Endothelial cell of umbilical vein (primary cell): ENCODE results near the gene ANKRD49. TPM values are rescaled to one million over a fixed set of nuclear protein-coding genes. Genes with fewer than 3 reads are reported as not detected.

ENCODE experiments used
- BruUV-seq: library from RNA; stranded (reverse); fragments of 400-500 nt; replicated peaks from 2 replicates; lab custom pipeline; 2021; lab: Mats Ljungman, UMichigan
- CTCF ChIA-PET: fragments of 300-600, 350-600 bp; sonication (Branson Sonifier 250); formaldehyde crosslinking; loops from one replicate; lab custom pipeline; 2021; ENCODE audit warnings: antibody characterized with exemption, inconsistent platforms; lab: Charles Lee
- POLR2A ChIA-PET: fragments of 300-600, 350-600 bp; sonication (Branson Sonifier 250); formaldehyde crosslinking; loops from one replicate; lab custom pipeline; 2021; ENCODE audit warnings: antibody characterized with exemption, inconsistent platforms; lab: Charles Lee
- DNase-seq: peaks from one replicate; pipeline ENCODE4 v3.0.0-alpha.2; 2011; ENCODE audit warnings: low read depth, low spot score
- FAIRE-seq: peaks from 2 replicates; lab custom pipeline; 2011; peaks lifted over from hg19 to GRCh38; lab: Jason Lieb, UNC
- H2AFZ ChIP-seq: 2 replicates; pipeline ENCODE4 v1.6.0; 2012; ENCODE audit warnings: low read depth, low read length, control low read depth, inconsistent platforms
- H3K27ac ChIP-seq: 2 replicates; pipeline ENCODE4 v1.5.1; 2011; ENCODE audit warnings: low read depth, mild to moderate bottlenecking, control low read depth, low read length, moderate library complexity; ENCODE audit not compliant: insufficient read depth
- H3K27me3 ChIP-seq, 2 experiments: 2 replicates each; pipeline versions ENCODE4 v1.6.0 to v1.6.1; 2011; ENCODE audit warnings: low read length in 2 of 2, mixed read lengths in 1 of 2; ENCODE audit not compliant: control insufficient read depth in 2 of 2, insufficient read depth in 2 of 2
- H3K36me3 ChIP-seq, 2 experiments: 2 replicates in 1 of 2; 3 replicates in 1 of 2; pipeline ENCODE4 v1.5.1; 2011; ENCODE audit warnings: low read length in 2 of 2, mild to moderate bottlenecking in 1 of 2, moderate library complexity in 1 of 2; ENCODE audit not compliant: control insufficient read depth in 2 of 2, insufficient read depth in 2 of 2; ENCODE audit errors: extremely low read depth in 1 of 2
- H3K4me1 ChIP-seq: 3 replicates; pipeline ENCODE4 v1.5.1; 2011; ENCODE audit warnings: mild to moderate bottlenecking, low read length; ENCODE audit not compliant: control insufficient read depth, insufficient read depth; ENCODE audit errors: extremely low read depth
- H3K4me2 ChIP-seq: 2 replicates; pipeline ENCODE4 v1.6.1; 2011; ENCODE audit warnings: low read length, control low read depth, mixed read lengths; ENCODE audit not compliant: insufficient read depth
- H3K4me3 ChIP-seq, 3 experiments: fragments of 200-600 bp in 1 of 3; sonication (generic), shearing (Covaris generic) in 1 of 3; replicated peaks in 1 of 3; 2 replicates each; pipeline ENCODE4 v1.5.1; 2011 to 2016; ENCODE audit warnings: control low read depth in 3 of 3, low read length in 3 of 3, mild to moderate bottlenecking in 2 of 3, inconsistent platforms in 1 of 3, low read depth in 1 of 3, moderate library complexity in 1 of 3; ENCODE audit not compliant: insufficient read depth in 1 of 3
- H3K79me2 ChIP-seq: 2 replicates; pipeline ENCODE4 v1.6.0; 2012; ENCODE audit warnings: low read length, inconsistent platforms; ENCODE audit not compliant: control insufficient read depth, insufficient read depth
- H3K9ac ChIP-seq: replicated peaks from 2 replicates; pipeline ENCODE3; 2011; ENCODE audit warnings: low read length, control low read depth; ENCODE audit not compliant: insufficient read depth; ENCODE audit errors: extremely low read depth
- H3K9me1 ChIP-seq: replicated peaks from 3 replicates; pipeline ENCODE4 v1.6.0; 2011; ENCODE audit warnings: mild to moderate bottlenecking, low read length; ENCODE audit not compliant: control insufficient read depth, insufficient read depth; ENCODE audit errors: extremely low read depth
- H3K9me3 ChIP-seq: replicated peaks from 2 replicates; pipeline ENCODE4 v1.5.1; 2012; ENCODE audit warnings: low read length, inconsistent platforms; ENCODE audit not compliant: control insufficient read depth, insufficient read depth
- H4K20me1 ChIP-seq: replicated peaks from 2 replicates; pipeline ENCODE3; 2011; ENCODE audit warnings: mild to moderate bottlenecking, low read length; ENCODE audit not compliant: control insufficient read depth, insufficient read depth; ENCODE audit errors: extremely low read depth
- CTCF ChIP-seq, 2 donors: IDR thresholded peaks; 1 replicate in 1 of 2; 2 replicates in 1 of 2; pipeline ENCODE4 v1.5.1; 2011; ENCODE audit warnings: low read length in 2 of 2, mild to moderate bottlenecking in 2 of 2, moderate library complexity in 2 of 2, control low read depth in 1 of 2, inconsistent platforms in 1 of 2, low read depth in 1 of 2; ENCODE audit not compliant: insufficient read depth in 1 of 2; ENCODE audit errors: extremely low read depth in 1 of 2
- EZH2 ChIP-seq: IDR thresholded peaks from 2 replicates; pipeline ENCODE4 v1.6.1; 2012; ENCODE audit warnings: borderline replicate concordance, low read depth, mild to moderate bottlenecking, moderate library complexity, low read length, inconsistent platforms; ENCODE audit not compliant: severe bottlenecking
- FOS ChIP-seq: IDR thresholded peaks from 2 replicates; pipeline ENCODE4 v1.6.1; 2011; ENCODE audit warnings: mild to moderate bottlenecking, low read length, moderate library complexity, borderline replicate concordance; ENCODE audit not compliant: insufficient read depth
- GATA2 ChIP-seq: IDR thresholded peaks from 2 replicates; pipeline ENCODE4 v1.7.0; 2011; ENCODE audit warnings: low read depth, mild to moderate bottlenecking, moderate library complexity, mixed read lengths, low read length; ENCODE audit not compliant: insufficient read length, insufficient read depth
- JUN ChIP-seq: IDR thresholded peaks from 2 replicates; pipeline ENCODE4 v1.6.1; 2011; ENCODE audit warnings: borderline replicate concordance, low read depth; ENCODE audit not compliant: insufficient read length, insufficient read depth
- MAX ChIP-seq: IDR thresholded peaks from 2 replicates; pipeline ENCODE4 v1.6.1; 2011; ENCODE audit not compliant: insufficient read depth, insufficient read length
- MYC ChIP-seq: IDR thresholded peaks from one replicate; pipeline ENCODE4 v1.6.1; 2011; ENCODE audit warnings: mild to moderate bottlenecking, low read depth, low read length
- POLR2A ChIP-seq: IDR thresholded peaks from 2 replicates; pipeline ENCODE4 v1.6.1; 2012; ENCODE audit warnings: low read depth, mild to moderate bottlenecking, control low read depth, low read length
- POLR2AphosphoS5 ChIP-seq: IDR thresholded peaks from 2 replicates; pipeline ENCODE4 v1.6.1; 2012; ENCODE audit warnings: low read depth, mild to moderate bottlenecking, control low read depth, low read length, moderate library complexity; ENCODE audit not compliant: insufficient read depth
- dilution Hi-C: fragments of 300-500 bp; cut with MboI; formaldehyde crosslinking; loops from one replicate; pipeline ENCODE4 v1.15.0; 2019; ENCODE audit warnings: low sequenced_read_pairs; ENCODE audit not compliant: extremely low pct_ligation_motif_present
- intact Hi-C: fragments of 100-400 bp; cut with micrococcal nuclease; formaldehyde crosslinking; loops from one replicate; pipeline ENCODE4 v1.10.0; 2022
- polyA plus RNA-seq, 4 experiments: library from polyadenylated mRNA; depleted of rRNA in 3 of 4; stranded (reverse) in 3 of 4; unstranded in 1 of 4; fragments of >200 nt; gene quantifications; 2 replicates each; pipeline versions ENCODE4 v1.2.1 to v1.2.3, GENCODE V29; 2011 to 2012; ENCODE audit warnings: missing spikeins in 1 of 4
- total RNA-seq: library from RNA; stranded (reverse); gene quantifications from 2 replicates; pipeline ENCODE4 v1.2.3, GENCODE V29; 2021

The ANKRD49 gene
- total and polyA plus RNA-seq, 2 donors (not counting 3 experiments of a cell fraction or from before 2014, with no cell fraction given): 6.0 to 7.6 TPM

DNA sequence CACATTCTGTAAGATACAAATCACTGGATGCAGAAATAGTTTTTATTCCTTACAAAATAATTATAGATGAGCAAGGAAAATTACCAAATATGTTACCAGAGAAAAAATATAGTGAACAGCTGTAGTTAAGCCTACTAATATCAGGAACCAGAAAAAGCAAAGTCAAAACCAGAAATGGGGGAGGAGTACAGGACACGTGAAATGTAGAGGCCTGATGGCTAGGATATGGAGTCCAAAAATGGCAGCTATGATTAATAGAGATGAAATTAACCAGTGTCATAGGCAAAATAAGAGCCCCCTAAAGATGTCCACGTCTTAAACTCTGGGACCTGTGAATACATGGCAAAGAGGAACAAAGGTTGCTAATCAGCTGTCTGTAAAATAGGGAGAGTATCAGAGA lies 34.2 kb upstream of the ANKRD49 start:
- no TSS peak for BruUV-seq
- H2AFZ ChIP-seq: no peak overlapping the region
- ChIA-PET CTCF (interaction anchor here (1.8 kb wide), 1 partner anchor 9 kb away, joined by 7 read pairs; no protein-coding TSS in a partner anchor), POLR2A (no interaction called here)
- no peak overlapping the region for H3K4me2 ChIP-seq
- H3K27me3 ChIP-seq: no peaks in the 10 kb centered on the region
- TF ChIP-seq POLR2AphosphoS5: no peak
- TF ChIP-seq MYC: no peak
- no peak for TF ChIP-seq CTCF (IDR thresholded peaks at IDR 0.05; ENCODE audit: extremely low read depth in 1 of 2, insufficient read depth in 1 of 2, low read depth in 1 of 2, low read length in 2 of 2)
- TF ChIP-seq MAX: no peak
- no peak for TF ChIP-seq POLR2A
- TF ChIP-seq GATA2: no peak
- TF ChIP-seq EZH2: no peak
- no peak for TF ChIP-seq FOS
- no peak for TF ChIP-seq JUN
- no peaks in the 10 kb centered on the region for H3K4me1 ChIP-seq
- dilution Hi-C loops: no loop called here
- no peak overlapping the region for H3K27ac ChIP-seq
- FAIRE-seq (no peak), DNase-seq (no peak)
- no peak overlapping the region for H3K4me3 ChIP-seq
- peaks cover 1 to 2% of the 10 kb centered on the region in 2 experiments for H3K36me3 ChIP-seq
- intact Hi-C loops: no loop called here
- H3K9me3 ChIP-seq: no peaks in the 10 kb centered on the region
- H3K9me1 ChIP-seq: no peaks in the 10 kb centered on the region
- H3K79me2 ChIP-seq: no peaks in the 10 kb centered on the region
- no peaks in the 10 kb centered on the region for H4K20me1 ChIP-seq
- H3K9ac ChIP-seq: no peak overlapping the region
